ENCODE data around the gene CKLF. TPM values are rescaled to one million over a fixed set of nuclear protein-coding genes. Genes with fewer than 3 reads are reported as not detected.

CKLF gene
- total RNA-seq, 6 donors from 2014 or later = 18.2 to 71.7 (median 47.4) TPM

- DNase-seq = peak in 1 of 2 donors; percentile 48
- no peaks in the 10 kb centered on the region for H3K9me3 ChIP-seq
- H3K4me1 ChIP-seq = peaks cover 26 to 47% (median 39%) of the 10 kb centered on the region in 4 donors
- no peaks in the 10 kb centered on the region for H3K27me3 ChIP-seq
- H3K36me3 ChIP-seq = peaks cover 0 to 24% (median 13%) of the 10 kb centered on the region in 4 donors
- H3K4me3 ChIP-seq = peak overlapping the region; percentile 72 to 83 (median 77)
- ATAC-seq (ENCODE audit: low FRiP score in 2 of 2) = peak; percentile 29 to 75
- 2 to 6% methylated on average over 7 to 38 of the region's 61 CpGs for WGBS, 2 donors
- peak overlapping the region; percentile 93 to 97 (median 95) for H3K27ac ChIP-seq
- TF ChIP-seq POLR2A (IDR thresholded peaks at IDR 0.05) = peak in 2 of 4 donors; percentile 19 to 31
- TF ChIP-seq CTCF (IDR thresholded peaks at IDR 0.05) = no peak
- TF ChIP-seq POLR2AphosphoS5 (IDR thresholded peaks at IDR 0.05) = peak in 1 of 2 donors; percentile 41
- no peak for TF ChIP-seq EP300 (IDR thresholded peaks at IDR 0.05)
Measured at GRCh38 chr16:66605177-66605978, 53.0 kb downstream of the CKLF start.

GRCh38 chr16:66605979-66606751, 53.8 kb downstream of the CKLF start:
- Histone ChIP-seq H3K4me1 (peaks cover 26 to 47% (median 39%) of the 10 kb centered on the region in 4 donors), H3K27ac (peak overlapping the region; percentile 93 to 97 (median 95)), H3K27me3 (no peaks in the 10 kb centered on the region), H3K9me3 (no peaks in the 10 kb centered on the region), H3K36me3 (peaks cover 0 to 31% (median 20%) of the 10 kb centered on the region in 4 donors), H3K4me3 (peak overlapping the region in 3 of 4 donors; percentile 77 to 83 (median 77))
- 51 to 54% methylated on average over 6 to 8 of the region's 10 CpGs for WGBS, 2 donors
- DNase-seq (no peak), ATAC-seq (ENCODE audit: low FRiP score in 2 of 2) (no peak)
- TF ChIP-seq POLR2A (IDR thresholded peaks at IDR 0.05) = no peak
- TF ChIP-seq EP300 (IDR thresholded peaks at IDR 0.05) = no peak
- no peak for TF ChIP-seq POLR2AphosphoS5 (IDR thresholded peaks at IDR 0.05)
- TF ChIP-seq CTCF (IDR thresholded peaks at IDR 0.05) = no peak

- peaks cover 9 to 55% (median 42%) of the 10 kb centered on the region in 4 donors for H3K36me3 ChIP-seq
- ATAC-seq (ENCODE audit: low FRiP score in 2 of 2) (peak; percentile 47 to 82), DNase-seq (peak; percentile 93 to 96)
- H3K27me3 ChIP-seq = no peaks in the 10 kb centered on the region
- H3K9me3 ChIP-seq = no peaks in the 10 kb centered on the region
- no peak overlapping the region for H3K4me3 ChIP-seq
- H3K4me1 ChIP-seq = peaks cover 25 to 47% (median 39%) of the 10 kb centered on the region in 4 donors
- TF ChIP-seq POLR2AphosphoS5 (IDR thresholded peaks at IDR 0.05) (peak in 1 of 2 donors; percentile 18), POLR2A (IDR thresholded peaks at IDR 0.05) (no peak), CTCF (IDR thresholded peaks at IDR 0.05) (peak; percentile 78 to 90 (median 86)), EP300 (IDR thresholded peaks at IDR 0.05) (no peak)
- H3K27ac ChIP-seq = peak overlapping the region; percentile 3 to 28 (median 12)
- WGBS, 2 donors = 43 to 60% methylated on average over 10 to 14 of the region's 17 CpGs
Measured at GRCh38 chr16:66608241-66609138, 56.1 kb downstream of the CKLF start.

GRCh38 chr16:66609139-66609510, 56.7 kb downstream of the CKLF start:
- H3K36me3 ChIP-seq = peaks cover 10 to 61% (median 47%) of the 10 kb centered on the region in 4 donors
- no peaks in the 10 kb centered on the region for H3K27me3 ChIP-seq
- H3K9me3 ChIP-seq = no peaks in the 10 kb centered on the region
- 81 to 97% methylated on average over 8 to 12 of the region's 12 CpGs for WGBS, 2 donors
- no peak for DNase-seq
- peaks cover 21 to 41% (median 34%) of the 10 kb centered on the region in 4 donors for H3K4me1 ChIP-seq
- ATAC-seq (ENCODE audit: low FRiP score in 2 of 2) = no peak
- peak overlapping the region in 3 of 4 donors; percentile 3 to 28 (median 7) for H3K27ac ChIP-seq
- no peak for TF ChIP-seq POLR2AphosphoS5 (IDR thresholded peaks at IDR 0.05)
- no peak for TF ChIP-seq POLR2A (IDR thresholded peaks at IDR 0.05)
- no peak overlapping the region for H3K4me3 ChIP-seq
